Measurements from ENCODE around the gene THBS2.

- TF ChIP-seq CTCF (IDR thresholded peaks at IDR 0.05; ENCODE audit: low read length), result no peak
- TF ChIP-seq EZH2phosphoT487 (IDR thresholded peaks at IDR 0.05; ENCODE audit: low read length), result no peak
These were observed 38.4 kb downstream of the THBS2 start for GRCh38 chr6:169215201-169215681.
